GM18868 (cell line): Measurements from ENCODE around the gene PAFAH1B2.

Source experiments
- ATAC-seq: cut with Tn5 transposase; IDR thresholded peaks from one replicate; pipeline ENCODE4 v1.9.1; 2021; ENCODE audit warnings: mild to moderate bottlenecking, moderate library complexity; ENCODE audit not compliant: unreplicated experiment

The PAFAH1B2 gene

DNA sequence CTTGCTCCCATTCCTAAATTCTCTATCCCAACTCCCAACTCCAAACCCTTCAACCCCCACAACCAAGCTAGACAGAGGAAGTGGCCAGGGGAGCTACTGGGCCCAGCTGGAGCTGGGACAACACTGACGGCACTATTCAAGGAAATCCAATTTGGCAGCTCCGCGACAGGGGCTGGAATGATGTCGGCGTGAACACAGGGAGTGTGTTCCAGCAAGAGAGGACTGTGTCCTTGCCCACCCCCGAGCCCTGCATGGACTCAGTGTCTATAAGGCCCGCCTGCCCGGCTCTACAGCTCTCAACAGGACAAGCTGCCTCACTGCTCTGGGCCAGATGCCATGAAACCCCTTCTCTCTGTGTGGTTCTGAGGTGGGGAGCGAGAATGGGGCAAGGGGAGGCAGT lies 76.5 kb downstream of the PAFAH1B2 start:
- ATAC-seq = no peak

DNA sequence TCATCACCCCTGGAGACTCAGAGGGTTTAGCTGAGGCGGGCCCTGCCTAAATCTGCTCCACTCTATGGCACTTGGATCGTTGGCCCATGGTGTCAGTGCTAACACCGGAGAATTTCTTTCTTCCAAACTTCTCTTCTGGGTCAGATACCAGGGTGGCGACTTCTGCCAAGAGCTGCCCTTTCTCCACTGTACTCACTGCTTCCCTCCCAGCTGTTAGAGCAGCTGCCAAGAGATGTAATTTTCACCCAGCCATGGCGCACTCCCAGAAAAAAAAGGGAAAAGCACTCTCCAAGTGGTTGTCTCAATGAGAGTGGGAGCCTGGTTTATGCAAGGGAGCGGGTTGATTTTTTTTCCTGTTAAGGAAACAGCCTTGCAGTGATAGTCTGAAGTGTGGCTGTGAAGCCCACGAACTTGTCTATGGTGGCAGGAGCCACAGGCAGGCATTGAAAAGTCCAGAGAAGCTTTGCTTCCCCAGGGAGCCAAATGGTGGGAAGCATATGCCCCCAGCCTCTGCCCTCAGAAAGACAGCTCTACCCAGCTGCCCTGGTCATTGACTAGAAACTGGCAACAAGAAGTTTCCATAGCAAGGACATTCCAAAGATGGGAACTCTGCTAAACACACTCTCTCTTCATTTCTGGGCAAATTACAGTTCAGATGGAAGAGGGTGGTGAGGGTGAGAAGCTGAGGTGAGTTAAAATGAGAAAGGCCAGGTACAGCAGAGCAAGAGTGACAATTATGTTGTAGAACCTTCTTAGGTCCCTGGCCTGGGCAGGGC lies 77.1 kb downstream of the PAFAH1B2 start:
- no peak for ATAC-seq

DNA sequence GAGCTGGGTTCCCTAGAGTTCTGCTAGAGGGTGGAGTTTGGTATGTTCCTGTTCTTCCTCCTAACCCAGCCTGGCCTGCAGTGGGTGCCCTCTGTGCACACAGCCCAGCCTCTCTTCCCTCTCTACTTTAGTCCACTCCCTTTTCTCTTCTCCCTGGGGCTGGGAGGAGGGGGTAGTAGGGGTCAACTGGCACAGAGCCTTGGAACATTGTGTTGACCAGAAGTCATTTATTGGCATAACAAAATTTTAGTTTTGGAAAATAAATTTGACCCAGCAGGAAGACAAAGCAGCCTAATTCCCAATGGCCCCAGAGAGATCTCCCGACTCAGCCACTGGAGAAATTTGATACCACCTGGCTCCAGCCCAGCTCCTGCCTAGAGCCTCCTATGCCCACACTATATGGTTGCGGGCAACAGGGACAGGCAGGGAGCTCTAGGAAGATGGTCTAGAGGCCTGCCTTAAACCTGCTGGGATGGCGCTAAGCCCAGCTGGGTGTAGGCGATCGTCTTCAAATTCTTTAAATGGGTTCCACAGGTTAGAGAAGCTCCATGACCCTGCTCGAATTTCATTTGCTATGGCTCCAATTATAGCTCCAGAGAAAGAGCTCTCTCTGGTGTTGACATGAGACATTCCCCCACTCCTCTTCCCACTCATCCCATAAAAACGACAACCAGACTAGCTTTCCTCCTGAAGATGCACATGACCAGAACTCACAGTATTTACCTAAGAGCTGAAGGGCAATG lies 77.9 kb downstream of the PAFAH1B2 start:
- ATAC-seq = no peak

- no peak for ATAC-seq
These were observed 79.1 kb downstream of the PAFAH1B2 start for GRCh38 chr11:117222991-117223740.

GRCh38 chr11:117223741-117224689 lies 79.9 kb downstream of the PAFAH1B2 start:
- no peak for ATAC-seq

- no peak for ATAC-seq
These were observed 81.6 kb downstream of the PAFAH1B2 start for GRCh38 chr11:117225553-117226170.
